Common myeloid progenitor, CD34-positive (primary cell): ENCODE data around the gene SFTA2.
A peak's percentile ranks its signal among the peaks of the same experiment; 100 is the strongest.
"Not testable (repeated sequence)": the region's sequence is repeated elsewhere in the genome, so short reads cannot be mapped to it uniquely, and the experiment has no call there.

Experiments used
- CTCF ChIA-PET: fragments of 350-600 bp; sonication (Branson Sonifier 250); formaldehyde crosslinking; loops from one replicate; lab custom pipeline; 2021; ENCODE audit warnings: antibody characterized with exemption; lab: Charles Lee
- POLR2A ChIA-PET: fragments of 350-600 bp; sonication (Branson Sonifier 250); formaldehyde crosslinking; loops from one replicate; lab custom pipeline; 2021; ENCODE audit warnings: antibody characterized with exemption; lab: Charles Lee
- DNase-seq, 3 donors: peaks; one replicate each; pipeline versions ENCODE4 v3.0.0 to v3.0.0-alpha.2; 2013
- H3K27ac ChIP-seq, 2 experiments: 1 replicate in 1 of 2; 2 replicates in 1 of 2; pipeline ENCODE4 v1.7.0; 2013; ENCODE audit warnings: inconsistent platforms in 2 of 2, low read length in 2 of 2, mild to moderate bottlenecking in 2 of 2, low read depth in 1 of 2, moderate library complexity in 1 of 2; ENCODE audit not compliant: severe bottlenecking in 2 of 2, insufficient read depth in 1 of 2, poor library complexity in 1 of 2
- H3K27me3 ChIP-seq, 5 experiments: replicated peaks in 2 of 5; 1 replicate in 3 of 5; 2 replicates in 2 of 5; pipeline versions ENCODE4 v1.6.1 to v1.7.0; 2013; ENCODE audit warnings: low read length in 4 of 5, mild to moderate bottlenecking in 2 of 5, moderate library complexity in 2 of 5, inconsistent platforms in 1 of 5; ENCODE audit not compliant: insufficient read depth in 5 of 5, control insufficient read depth in 4 of 5
- H3K36me3 ChIP-seq, 4 experiments: 1 replicate in 2 of 4; 2 replicates in 2 of 4; pipeline versions ENCODE4 v1.6.1 to v1.7.0; 2013; ENCODE audit warnings: low read length in 3 of 4, control low read depth in 1 of 4, mild to moderate bottlenecking in 1 of 4; ENCODE audit not compliant: control insufficient read depth in 4 of 4, insufficient read depth in 4 of 4
- H3K4me1 ChIP-seq, 4 experiments: 1 replicate in 3 of 4; 2 replicates in 1 of 4; pipeline versions ENCODE4 v1.6.1 to v1.7.1; 2013; ENCODE audit warnings: low read length in 3 of 4, mild to moderate bottlenecking in 3 of 4, control low read depth in 1 of 4, inconsistent platforms in 1 of 4, moderate library complexity in 1 of 4; ENCODE audit not compliant: control insufficient read depth in 4 of 4, insufficient read depth in 4 of 4; ENCODE audit errors: control extremely low read depth in 1 of 4
- H3K4me3 ChIP-seq, 7 experiments: 1 replicate in 4 of 7; 2 replicates in 3 of 7; pipeline versions ENCODE4 v1.5.1 to v1.7.0; 2013; ENCODE audit warnings: mild to moderate bottlenecking in 7 of 7, low read length in 6 of 7, moderate library complexity in 6 of 7, inconsistent platforms in 2 of 7, low read depth in 2 of 7, control low read depth in 1 of 7; ENCODE audit not compliant: insufficient read depth in 4 of 7, control insufficient read depth in 1 of 7; ENCODE audit errors: extremely low read depth in 1 of 7
- H3K9me3 ChIP-seq, 5 experiments: 1 replicate in 4 of 5; 2 replicates in 1 of 5; pipeline versions ENCODE4 v1.6.1 to v1.7.1; 2013; ENCODE audit warnings: low read length in 4 of 5, mild to moderate bottlenecking in 2 of 5, inconsistent platforms in 1 of 5, low read depth in 1 of 5, moderate library complexity in 1 of 5; ENCODE audit not compliant: control insufficient read depth in 4 of 5, insufficient read depth in 2 of 5; ENCODE audit errors: control extremely low read depth in 1 of 5
- WGBS: methylation state at CpG from one replicate; pipeline ENCODE4 v1.1.5; 2013; ENCODE audit not compliant: insufficient coverage; 5-methylcytosine and 5-hydroxymethylcytosine counted together

The SFTA2 gene

GRCh38 chr6:30935018-30935417, 3.0 kb upstream of the SFTA2 start:
- 22% methylated on average over 3 of the region's 3 CpGs for WGBS
- no peaks in the 10 kb centered on the region for H3K36me3 ChIP-seq
- no peak overlapping the region for H3K27ac ChIP-seq
- ChIA-PET POLR2A (interaction anchor here (0.7 kb wide), 1 partner anchor 22 kb away, joined by 5 read pairs; no protein-coding TSS in a partner anchor), CTCF (interaction anchor here (0.8 kb wide), 1 partner anchor 19 kb away, joined by 3 read pairs; no protein-coding TSS in a partner anchor)
- no peaks in the 10 kb centered on the region for H3K9me3 ChIP-seq
- no peaks in the 10 kb centered on the region for H3K4me1 ChIP-seq
- peaks cover 0 to 8% (median 3%) of the 10 kb centered on the region in 5 experiments for H3K27me3 ChIP-seq
- no peak for DNase-seq
- H3K4me3 ChIP-seq = no peak overlapping the region

GRCh38 chr6:30932665-30933365, 845 bp upstream of the SFTA2 start:
- DNase-seq = no peak

GRCh38 chr6:30931272-30931671, 698 bp downstream of the SFTA2 start:
- DNase-seq = no peak
- 59% methylated on average over 5 of the region's 8 CpGs for WGBS
- Histone ChIP-seq H3K4me3 (no peak overlapping the region), H3K27ac (no peak overlapping the region), H3K36me3 (peaks cover 3 to 14% (median 6%) of the 10 kb centered on the region in 4 experiments), H3K9me3 (peaks cover 0 to 14% (median 6%) of the 10 kb centered on the region in 5 experiments), H3K27me3 (peaks cover 0 to 3% (median 0%) of the 10 kb centered on the region in 5 experiments), H3K4me1 (no peaks in the 10 kb centered on the region)
- ChIA-PET POLR2A (no interaction called here), CTCF (interaction anchor here (0.7 to 2.6 kb wide), 2 partner anchors 16 to 19 kb away, joined by 4 to 10 read pairs; no protein-coding TSS in a partner anchor)

More at GRCh38 chr6:30932665-30933365, 845 bp upstream of the SFTA2 start:
- Histone ChIP-seq H3K4me3 (no peak overlapping the region), H3K4me1 (no peaks in the 10 kb centered on the region), H3K27ac (no peak overlapping the region), H3K9me3 (peaks cover 0 to 14% (median 6%) of the 10 kb centered on the region in 5 experiments), H3K36me3 (peaks cover 0 to 5% (median 0%) of the 10 kb centered on the region in 4 experiments), H3K27me3 (peaks cover 0 to 4% (median 0%) of the 10 kb centered on the region in 5 experiments)
- WGBS = 86% methylated on average over 3 of the region's 6 CpGs
- CTCF ChIA-PET = no interaction called here
- POLR2A ChIA-PET = no interaction called here

GRCh38 chr6:30930506-30930905, 1.5 kb downstream of the SFTA2 start:
- Histone ChIP-seq H3K27ac (no peak overlapping the region), H3K4me3 (no peak overlapping the region), H3K4me1 (no peaks in the 10 kb centered on the region), H3K27me3 (peaks cover 0 to 3% (median 0%) of the 10 kb centered on the region in 5 experiments), H3K9me3 (peaks cover 0 to 14% (median 6%) of the 10 kb centered on the region in 5 experiments), H3K36me3 (peaks cover 3 to 22% (median 10%) of the 10 kb centered on the region in 4 experiments)
- ChIA-PET CTCF (interaction anchor here (2.6 kb wide), 1 partner anchor 15 kb away, joined by 10 read pairs; no protein-coding TSS in a partner anchor), POLR2A (no interaction called here)
- DNase-seq = no peak
- 98% methylated on average over 4 of the region's 4 CpGs for WGBS

GRCh38 chr6:30928677-30929076, 3.3 kb downstream of the SFTA2 start:
- POLR2A ChIA-PET = no interaction called here

GRCh38 chr6:30927080-30927479, 4.9 kb downstream of the SFTA2 start:
- H3K4me3 ChIP-seq, H3K27ac ChIP-seq, H3K4me1 ChIP-seq, DNase-seq, H3K27me3 ChIP-seq, POLR2A ChIA-PET: not testable (repeated sequence)
- CTCF ChIA-PET = interaction anchor here (1.1 to 2.0 kb wide), 2 partner anchors 12 to 15 kb away, joined by 3 to 4 read pairs; no protein-coding TSS in a partner anchor
- Histone ChIP-seq H3K36me3 (peaks cover 3 to 51% (median 29%) of the 10 kb centered on the region in 4 experiments), H3K9me3 (peaks cover 0 to 14% (median 6%) of the 10 kb centered on the region in 5 experiments)
- WGBS = 100% methylated on average over 2 of the region's 3 CpGs

More at GRCh38 chr6:30928677-30929076, 3.3 kb downstream of the SFTA2 start:
- Histone ChIP-seq H3K4me3 (no peak overlapping the region), H3K27ac (no peak overlapping the region), H3K36me3 (peaks cover 3 to 35% (median 18%) of the 10 kb centered on the region in 4 experiments), H3K27me3 (no peaks in the 10 kb centered on the region), H3K9me3 (peaks cover 0 to 14% (median 6%) of the 10 kb centered on the region in 5 experiments), H3K4me1 (no peaks in the 10 kb centered on the region)
- WGBS = 100% methylated on average over 3 of the region's 3 CpGs
- DNase-seq = peak in 1 of 3 donors; percentile 21
- CTCF ChIA-PET = interaction anchor here (1.5 kb wide), 1 partner anchor 10 kb away, joined by 4 read pairs; no protein-coding TSS in a partner anchor

GRCh38 chr6:30926644-30927043, 5.3 kb downstream of the SFTA2 start:
- WGBS = 100% methylated on average over 3 of the region's 4 CpGs
- H3K36me3 ChIP-seq = peaks cover 3 to 55% (median 33%) of the 10 kb centered on the region in 4 experiments
- no peak for DNase-seq
- H3K9me3 ChIP-seq = peaks cover 0 to 14% (median 6%) of the 10 kb centered on the region in 5 experiments
- H3K4me3 ChIP-seq = no peak overlapping the region
- POLR2A ChIA-PET = no interaction called here
- CTCF ChIA-PET = interaction anchor here (1.1 to 2.0 kb wide), 2 partner anchors 12 to 14 kb away, joined by 3 to 4 read pairs; no protein-coding TSS in a partner anchor
- H3K27ac ChIP-seq = no peak overlapping the region
- no peaks in the 10 kb centered on the region for H3K27me3 ChIP-seq
- H3K4me1 ChIP-seq = no peaks in the 10 kb centered on the region
